Chondrocyte (in vitro differentiated cells): ENCODE results near the gene ANAPC2. TPM values are rescaled to one million over a fixed set of nuclear protein-coding genes. Genes with fewer than 3 reads are reported as not detected.

Source experiments
- DNase-seq: peaks from one replicate; pipeline ENCODE4 v3.0.0; 2021; ENCODE audit warnings: mixed read lengths, low spot score
- H3K27ac Mint-ChIP-seq: one replicate; pipeline ENCODE4 v1.8.0; 2021; ENCODE audit warnings: mild to moderate bottlenecking, moderate library complexity, mixed read lengths; ENCODE audit not compliant: unreplicated experiment
- H3K27me3 Mint-ChIP-seq: 2 replicates; pipeline ENCODE4 v1.8.0; 2021; ENCODE audit warnings: low read depth, mixed read lengths
- H3K36me3 Mint-ChIP-seq: 2 replicates; pipeline ENCODE4 v1.8.0; 2021; ENCODE audit warnings: low read depth, mixed read lengths
- H3K4me1 Mint-ChIP-seq: 2 replicates; pipeline ENCODE4 v1.8.0; 2021; ENCODE audit warnings: low read depth, mild to moderate bottlenecking, mixed read lengths
- H3K4me3 Mint-ChIP-seq: one replicate; pipeline ENCODE4 v1.8.0; 2021; ENCODE audit warnings: mild to moderate bottlenecking, moderate library complexity, mixed read lengths; ENCODE audit not compliant: unreplicated experiment
- H3K9me3 Mint-ChIP-seq: 2 replicates; pipeline ENCODE4 v1.8.0; 2021; ENCODE audit warnings: low read depth, mixed read lengths
- CTCF ChIP-seq: fragments of 200-600 bp; sonication (generic); IDR thresholded peaks from 2 replicates; pipeline ENCODE4 v1.5.0; 2021; ENCODE audit warnings: antibody characterized with exemption, mild to moderate bottlenecking, moderate library complexity
- total RNA-seq: library from RNA; stranded (reverse); gene quantifications from 3 replicates; pipeline ENCODE4 v1.2.1, GENCODE V29; 2021

Gene ANAPC2
- total RNA-seq, 1 donor from 2014 or later = 41.0 TPM

DNA sequence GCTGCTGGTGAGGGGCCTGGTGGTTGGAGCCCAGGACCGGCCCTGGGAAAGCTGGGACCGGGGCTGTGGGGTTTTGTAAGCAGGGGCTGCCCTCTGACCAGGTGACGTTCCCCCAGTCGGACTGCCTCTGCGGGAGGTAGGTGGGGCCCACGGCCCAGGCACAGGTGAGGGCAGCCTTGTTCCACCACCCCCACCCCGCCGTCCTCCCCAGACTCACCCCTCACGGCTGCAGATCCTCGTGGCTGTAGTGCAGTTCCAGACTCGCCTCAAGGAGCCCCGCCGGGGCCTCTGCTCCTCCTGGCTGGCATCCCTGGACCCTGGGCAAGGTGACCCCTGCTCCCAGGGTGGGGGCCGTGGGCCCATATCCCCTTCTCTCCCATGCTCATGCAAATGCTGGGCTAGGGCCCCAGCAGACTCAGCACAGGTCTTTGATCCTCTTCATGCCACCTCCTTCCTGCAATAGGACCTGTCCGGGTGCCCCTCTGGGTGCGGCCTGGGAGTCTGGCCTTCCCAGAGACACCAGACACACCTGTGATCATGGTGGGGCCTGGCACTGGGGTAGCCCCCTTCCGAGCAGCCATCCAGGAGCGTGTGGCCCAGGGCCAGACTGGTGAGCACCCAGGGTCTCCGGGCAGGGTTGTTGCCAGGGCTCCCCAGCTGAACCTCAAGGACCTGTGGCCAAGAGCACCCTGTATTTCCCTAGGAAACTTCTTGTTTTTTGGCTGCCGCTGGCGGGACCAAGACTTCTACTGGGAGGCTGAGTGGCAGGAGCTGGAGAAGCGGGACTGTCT is 27.0 kb upstream of the ANAPC2 start:
- TF ChIP-seq CTCF = no peak
- Mint-ChIP-seq H3K9me3 (no peaks in the 10 kb centered on the region), H3K4me1 (peaks cover 7% of the 10 kb centered on the region), H3K36me3 (peaks cover 2% of the 10 kb centered on the region), H3K27ac (no peak overlapping the region), H3K4me3 (no peak overlapping the region), H3K27me3 (no peaks in the 10 kb centered on the region)
- DNase-seq = no peak

GRCh38 chr9:137214620-137215019 is 26.3 kb upstream of the ANAPC2 start:
- peaks cover 2% of the 10 kb centered on the region for H3K36me3 Mint-ChIP-seq
- no peaks in the 10 kb centered on the region for H3K27me3 Mint-ChIP-seq
- TF ChIP-seq CTCF = no peak
- peaks cover 7% of the 10 kb centered on the region for H3K4me1 Mint-ChIP-seq
- H3K9me3 Mint-ChIP-seq = no peaks in the 10 kb centered on the region
- H3K27ac Mint-ChIP-seq = no peak overlapping the region
- no peak for DNase-seq
- H3K4me3 Mint-ChIP-seq = no peak overlapping the region

- H3K27me3 Mint-ChIP-seq = no peaks in the 10 kb centered on the region
- H3K9me3 Mint-ChIP-seq = no peaks in the 10 kb centered on the region
- peaks cover 4% of the 10 kb centered on the region for H3K36me3 Mint-ChIP-seq
- H3K4me1 Mint-ChIP-seq = peaks cover under 1% of the 10 kb centered on the region
- TF ChIP-seq CTCF = peak; percentile 48
- H3K4me3 Mint-ChIP-seq = no peak overlapping the region
- DNase-seq = no peak
- H3K27ac Mint-ChIP-seq = no peak overlapping the region
These were observed 25.1 kb upstream of the ANAPC2 start for GRCh38 chr9:137213160-137214060.

- Mint-ChIP-seq H3K27ac (no peak overlapping the region), H3K4me1 (peaks cover 2% of the 10 kb centered on the region), H3K36me3 (peaks cover 5% of the 10 kb centered on the region), H3K27me3 (no peaks in the 10 kb centered on the region), H3K9me3 (no peaks in the 10 kb centered on the region), H3K4me3 (no peak overlapping the region)
- peak; percentile 11 for TF ChIP-seq CTCF
- no peak for DNase-seq
These were observed 24.2 kb upstream of the ANAPC2 start for GRCh38 chr9:137212520-137212919.

- Mint-ChIP-seq H3K27me3 (no peaks in the 10 kb centered on the region), H3K4me3 (no peak overlapping the region), H3K36me3 (peaks cover 6% of the 10 kb centered on the region), H3K4me1 (peaks cover 12% of the 10 kb centered on the region), H3K9me3 (no peaks in the 10 kb centered on the region), H3K27ac (no peak overlapping the region)
- no peak for DNase-seq
- no peak for TF ChIP-seq CTCF
These were observed 23.2 kb upstream of the ANAPC2 start for GRCh38 chr9:137211532-137211931.
